MM.1S (cell line): Measurements from ENCODE around the gene RELN.

Source experiments
- DNase-seq: peaks from one replicate; pipeline ENCODE4 v3.0.0-alpha.2; 2015
- H2AFZ ChIP-seq: fragments of 300-600 bp; sonication (generic); 2 replicates; pipeline ENCODE4 v1.6.0; 2016; ENCODE audit warnings: antibody characterized with exemption, low read length
- H3F3A ChIP-seq: fragments of 300-600 bp; sonication (generic); 2 replicates; pipeline ENCODE4 v1.6.1; 2016; ENCODE audit warnings: mild to moderate bottlenecking, antibody characterized with exemption, low read length, moderate library complexity, mixed read lengths; ENCODE audit not compliant: insufficient read depth
- H3K27ac ChIP-seq: fragments of 300-600 bp; sonication (generic); 2 replicates; pipeline ENCODE4 v1.5.1; 2016; ENCODE audit warnings: mild to moderate bottlenecking, low read length
- H3K27me3 ChIP-seq: fragments of 300-600 bp; sonication (generic); replicated peaks from 2 replicates; pipeline ENCODE4 v1.6.0; 2016; ENCODE audit warnings: low read length; ENCODE audit not compliant: insufficient read depth
- H3K36me3 ChIP-seq: fragments of 300-600 bp; sonication (generic); replicated peaks from 2 replicates; pipeline ENCODE4 v1.6.1; 2016; ENCODE audit warnings: mild to moderate bottlenecking, low read length, mixed read lengths; ENCODE audit not compliant: insufficient read depth
- H3K4me1 ChIP-seq: fragments of 300-600 bp; sonication (generic); 2 replicates; pipeline ENCODE4 v1.6.1; 2016; ENCODE audit warnings: low read length, mixed read lengths
- H3K4me2 ChIP-seq: fragments of 300-600 bp; sonication (generic); 2 replicates; pipeline ENCODE4 v1.6.0; 2016; ENCODE audit warnings: low read depth, low read length
- H3K4me3 ChIP-seq: fragments of 300-600 bp; sonication (generic); 2 replicates; pipeline ENCODE4 v1.5.1; 2016; ENCODE audit warnings: low read length, mixed read lengths
- H3K79me2 ChIP-seq: fragments of 300-600 bp; sonication (generic); 2 replicates; pipeline ENCODE4 v1.6.1; 2016; ENCODE audit warnings: mixed run types, low read length, mixed read lengths
- H3K9ac ChIP-seq: fragments of 300-600 bp; sonication (generic); 2 replicates; pipeline ENCODE4 v1.6.1; 2016; ENCODE audit warnings: low read length, mixed read lengths
- H3K9me2 ChIP-seq: fragments of 300-600 bp; sonication (generic); replicated peaks from 2 replicates; pipeline ENCODE4 v1.6.1; 2016; ENCODE audit warnings: mild to moderate bottlenecking, low read length, mixed read lengths; ENCODE audit not compliant: insufficient read depth
- H3K9me3 ChIP-seq: fragments of 300-600 bp; sonication (generic); replicated peaks from 2 replicates; pipeline ENCODE4 v1.6.1; 2016; ENCODE audit warnings: mild to moderate bottlenecking, low read length, mixed read lengths; ENCODE audit not compliant: insufficient read depth
- H4K20me1 ChIP-seq: fragments of 300-600 bp; sonication (generic); 2 replicates; pipeline ENCODE4 v1.6.1; 2016; ENCODE audit warnings: mild to moderate bottlenecking, low read length, moderate library complexity, mixed read lengths; ENCODE audit not compliant: insufficient read depth
- EZH2 ChIP-seq: fragments of 300-600 bp; sonication (generic); optimal IDR thresholded peaks from 2 replicates; pipeline ENCODE3; 2017; ENCODE audit warnings: low read depth, mild to moderate bottlenecking, antibody characterized with exemption, low read length, mixed read lengths
- EZH2phosphoT487 ChIP-seq: fragments of 300-600 bp; sonication (generic); IDR thresholded peaks from 2 replicates; pipeline ENCODE4 v1.6.1; 2018; ENCODE audit warnings: antibody characterized with exemption, low read length
- TF ChIP-seq, protein P1 (sequence below): fragments of 300-600 bp; sonication (generic); IDR thresholded peaks from 2 replicates; pipeline ENCODE4 v1.5.1; 2016; ENCODE audit warnings: antibody characterized with exemption, low read length, mixed read lengths

The RELN gene

DNA sequence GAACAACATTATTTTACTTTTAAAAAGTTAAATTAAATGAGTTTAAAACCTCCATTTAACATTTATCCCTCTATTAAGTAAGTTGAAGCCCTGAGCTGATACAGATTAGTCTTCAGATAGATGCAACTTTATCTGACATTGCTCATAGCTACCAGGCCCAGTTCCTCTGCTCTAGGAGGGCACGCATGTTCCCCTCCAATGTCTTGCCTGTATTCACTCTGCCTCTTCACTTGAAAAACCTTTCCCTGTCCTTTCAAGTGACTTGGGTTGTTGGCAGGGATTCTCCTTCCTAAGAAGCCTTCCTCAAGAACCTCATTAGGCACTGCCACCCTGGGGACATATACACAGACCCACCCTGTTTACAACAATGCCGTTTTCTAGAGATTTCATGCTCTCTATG lies 270.4 kb downstream of the RELN start:
- no peaks in the 10 kb centered on the region for H3K9me2 ChIP-seq
- DNase-seq: no peak
- no peak overlapping the region for H2AFZ ChIP-seq
- no peak overlapping the region for H3K4me3 ChIP-seq
- H4K20me1 ChIP-seq: no peaks in the 10 kb centered on the region
- H3K9me3 ChIP-seq: no peaks in the 10 kb centered on the region
- no peaks in the 10 kb centered on the region for H3K36me3 ChIP-seq
- no peak overlapping the region for H3K27ac ChIP-seq
- TF ChIP-seq, protein P1, sequence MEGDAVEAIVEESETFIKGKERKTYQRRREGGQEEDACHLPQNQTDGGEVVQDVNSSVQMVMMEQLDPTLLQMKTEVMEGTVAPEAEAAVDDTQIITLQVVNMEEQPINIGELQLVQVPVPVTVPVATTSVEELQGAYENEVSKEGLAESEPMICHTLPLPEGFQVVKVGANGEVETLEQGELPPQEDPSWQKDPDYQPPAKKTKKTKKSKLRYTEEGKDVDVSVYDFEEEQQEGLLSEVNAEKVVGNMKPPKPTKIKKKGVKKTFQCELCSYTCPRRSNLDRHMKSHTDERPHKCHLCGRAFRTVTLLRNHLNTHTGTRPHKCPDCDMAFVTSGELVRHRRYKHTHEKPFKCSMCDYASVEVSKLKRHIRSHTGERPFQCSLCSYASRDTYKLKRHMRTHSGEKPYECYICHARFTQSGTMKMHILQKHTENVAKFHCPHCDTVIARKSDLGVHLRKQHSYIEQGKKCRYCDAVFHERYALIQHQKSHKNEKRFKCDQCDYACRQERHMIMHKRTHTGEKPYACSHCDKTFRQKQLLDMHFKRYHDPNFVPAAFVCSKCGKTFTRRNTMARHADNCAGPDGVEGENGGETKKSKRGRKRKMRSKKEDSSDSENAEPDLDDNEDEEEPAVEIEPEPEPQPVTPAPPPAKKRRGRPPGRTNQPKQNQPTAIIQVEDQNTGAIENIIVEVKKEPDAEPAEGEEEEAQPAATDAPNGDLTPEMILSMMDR: no peak
- TF ChIP-seq EZH2phosphoT487 (no peak), EZH2 (no peak)
- no peaks in the 10 kb centered on the region for H3F3A ChIP-seq
- no peak overlapping the region for H3K9ac ChIP-seq
- H3K79me2 ChIP-seq: no peaks in the 10 kb centered on the region
- no peak overlapping the region for H3K4me2 ChIP-seq
- H3K27me3 ChIP-seq: no peaks in the 10 kb centered on the region
- no peaks in the 10 kb centered on the region for H3K4me1 ChIP-seq

- Histone ChIP-seq H3K4me2 (no peak overlapping the region), H3K9me2 (no peaks in the 10 kb centered on the region), H2AFZ (no peak overlapping the region), H4K20me1 (no peaks in the 10 kb centered on the region), H3K79me2 (no peaks in the 10 kb centered on the region), H3K4me1 (no peaks in the 10 kb centered on the region), H3K36me3 (no peaks in the 10 kb centered on the region), H3K27me3 (no peaks in the 10 kb centered on the region), H3K4me3 (no peak overlapping the region), H3K27ac (no peak overlapping the region), H3K9ac (no peak overlapping the region), H3K9me3 (no peaks in the 10 kb centered on the region), H3F3A (no peaks in the 10 kb centered on the region)
- TF ChIP-seq, protein P1: no peak
- TF ChIP-seq EZH2 (no peak), EZH2phosphoT487 (no peak)
- no peak for DNase-seq
Observed at GRCh38 chr7:103718482-103719061, 270.9 kb downstream of the RELN start.

DNA sequence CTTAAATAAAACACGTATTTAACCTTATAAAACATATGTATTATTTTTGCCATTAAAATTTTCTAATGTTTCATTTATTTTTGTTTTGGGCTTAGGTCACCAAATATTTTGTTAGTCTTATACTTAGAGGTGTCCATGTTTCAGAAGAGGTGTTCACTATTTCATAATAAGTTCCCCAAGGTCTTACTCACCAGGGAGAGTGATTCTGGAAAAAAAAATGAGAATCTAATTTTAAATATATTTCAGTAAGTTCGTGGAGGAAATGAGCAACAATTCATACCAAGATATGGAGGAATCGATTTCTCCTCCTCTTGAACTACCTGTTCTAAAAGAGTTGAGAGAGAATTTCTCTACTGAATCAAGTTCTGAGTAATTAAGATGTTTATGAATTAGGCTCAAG lies 271.9 kb downstream of the RELN start:
- H3K4me3 ChIP-seq: no peak overlapping the region
- H4K20me1 ChIP-seq: no peaks in the 10 kb centered on the region
- no peak overlapping the region for H2AFZ ChIP-seq
- no peak overlapping the region for H3K4me2 ChIP-seq
- no peaks in the 10 kb centered on the region for H3F3A ChIP-seq
- TF ChIP-seq EZH2phosphoT487: no peak
- TF ChIP-seq, protein P1: no peak
- TF ChIP-seq EZH2: no peak
- DNase-seq: no peak
- no peaks in the 10 kb centered on the region for H3K9me3 ChIP-seq
- H3K27ac ChIP-seq: no peak overlapping the region
- no peak overlapping the region for H3K9ac ChIP-seq
- no peaks in the 10 kb centered on the region for H3K27me3 ChIP-seq
- H3K4me1 ChIP-seq: no peaks in the 10 kb centered on the region
- H3K9me2 ChIP-seq: no peaks in the 10 kb centered on the region
- H3K36me3 ChIP-seq: no peaks in the 10 kb centered on the region
- no peaks in the 10 kb centered on the region for H3K79me2 ChIP-seq
